H9 (cell line): Measurements from ENCODE around the gene ABLIM3. TPM values are rescaled to one million over a fixed set of nuclear protein-coding genes. Genes with fewer than 3 reads are reported as not detected.

Experiments
- DNase-seq: peaks from one replicate; pipeline ENCODE4 v3.0.0-alpha.2; 2017
- H2AFZ ChIP-seq: one replicate; pipeline ENCODE4 v1.6.1; 2013; ENCODE audit warnings: mild to moderate bottlenecking, low read length, control low read depth, moderate library complexity
- H2AK5ac ChIP-seq: 2 replicates; pipeline ENCODE4 v1.6.1; 2013; ENCODE audit warnings: low read length, control low read depth, mixed read lengths; ENCODE audit not compliant: insufficient read length
- H2BK120ac ChIP-seq: one replicate; pipeline ENCODE4 v1.6.1; 2013; ENCODE audit warnings: low read depth, mild to moderate bottlenecking, low read length, control low read depth, inconsistent platforms; ENCODE audit not compliant: poor library complexity, severe bottlenecking
- H2BK12ac ChIP-seq: 2 replicates; pipeline ENCODE4 v1.6.1; 2013; ENCODE audit warnings: low read length, control low read depth, mixed read lengths, low read depth; ENCODE audit not compliant: insufficient read length
- H2BK15ac ChIP-seq: 2 replicates; pipeline ENCODE4 v1.6.1; 2013; ENCODE audit warnings: low read depth, low read length, control low read depth
- H2BK20ac ChIP-seq: one replicate; pipeline ENCODE4 v1.6.1; 2013; ENCODE audit warnings: low read depth, mild to moderate bottlenecking, low read length, control low read depth, inconsistent platforms; ENCODE audit not compliant: poor library complexity, severe bottlenecking
- H2BK5ac ChIP-seq: 2 replicates; pipeline ENCODE4 v1.6.1; 2013; ENCODE audit warnings: low read length, control low read depth, mixed read lengths; ENCODE audit not compliant: insufficient read length
- H3K14ac ChIP-seq: 2 replicates; pipeline ENCODE4 v1.6.1; 2013; ENCODE audit warnings: low read length, control low read depth; ENCODE audit not compliant: insufficient read depth
- H3K18ac ChIP-seq: 2 replicates; pipeline ENCODE4 v1.6.1; 2013; ENCODE audit warnings: low read depth, mild to moderate bottlenecking, mixed read lengths, low read length, control low read depth; ENCODE audit not compliant: insufficient read length
- H3K23ac ChIP-seq: 2 replicates; pipeline ENCODE4 v1.6.1; 2013; ENCODE audit warnings: low read length, control low read depth, mixed read lengths, low read depth; ENCODE audit not compliant: insufficient read length
- H3K23me2 ChIP-seq: 2 replicates; pipeline ENCODE4 v1.6.1; 2013; ENCODE audit warnings: low read depth, mild to moderate bottlenecking, mixed read lengths, low read length, control low read depth; ENCODE audit not compliant: insufficient read length, poor library complexity, severe bottlenecking
- H3K27ac ChIP-seq: 2 replicates; pipeline ENCODE4 v1.5.1; 2013; ENCODE audit warnings: low read length, control low read depth, mixed read lengths, low read depth; ENCODE audit not compliant: insufficient read length
- H3K27me3 ChIP-seq: 2 replicates; pipeline ENCODE4 v1.6.1; 2013; ENCODE audit warnings: low read length, control low read depth, inconsistent platforms; ENCODE audit not compliant: insufficient read depth
- H3K4ac ChIP-seq: 2 replicates; pipeline ENCODE4 v1.6.1; 2013; ENCODE audit warnings: low read depth, mild to moderate bottlenecking, control low read depth, inconsistent platforms, low read length, moderate library complexity
- H3K4me1 ChIP-seq: 2 replicates; pipeline ENCODE4 v1.6.1; 2013; ENCODE audit warnings: low read length, control low read depth, inconsistent platforms; ENCODE audit not compliant: insufficient read depth
- H3K4me2 ChIP-seq: 2 replicates; pipeline ENCODE4 v1.6.1; 2013; ENCODE audit warnings: low read length, control low read depth, mixed read lengths; ENCODE audit not compliant: insufficient read length, insufficient read depth
- H3K56ac ChIP-seq: 2 replicates; pipeline ENCODE4 v1.6.1; 2013; ENCODE audit warnings: low read depth, mild to moderate bottlenecking, mixed read lengths, low read length, control low read depth; ENCODE audit not compliant: insufficient read length
- H3K79me1 ChIP-seq: 2 replicates; pipeline ENCODE4 v1.6.1; 2013; ENCODE audit warnings: low read depth, mild to moderate bottlenecking, moderate library complexity, low read length, control low read depth, inconsistent platforms; ENCODE audit not compliant: insufficient read depth, poor library complexity, severe bottlenecking
- H3K79me2 ChIP-seq: 2 replicates; pipeline ENCODE4 v1.6.1; 2013; ENCODE audit warnings: low read length, control low read depth, inconsistent platforms; ENCODE audit not compliant: insufficient read depth
- H3K9ac ChIP-seq: 2 replicates; pipeline ENCODE4 v1.6.1; 2013; ENCODE audit warnings: low read length, control low read depth, mixed read lengths; ENCODE audit not compliant: insufficient read length; ENCODE audit errors: extremely low read depth
- H3K9me3 ChIP-seq: one replicate; pipeline ENCODE4 v1.6.1; 2013; ENCODE audit warnings: low read depth, low read length, inconsistent platforms; ENCODE audit not compliant: control insufficient read depth
- H3T11ph ChIP-seq: one replicate; pipeline ENCODE4 v1.6.1; 2013; ENCODE audit warnings: mild to moderate bottlenecking, low read length, control low read depth, inconsistent platforms
- H4K20me1 ChIP-seq: one replicate; pipeline ENCODE4 v1.6.1; 2013; ENCODE audit not compliant: control insufficient read depth, insufficient read length, insufficient read depth
- H4K5ac ChIP-seq: 2 replicates; pipeline ENCODE4 v1.6.1; 2013; ENCODE audit warnings: low read depth, mild to moderate bottlenecking, mixed read lengths, low read length, control low read depth; ENCODE audit not compliant: insufficient read length
- H4K8ac ChIP-seq: replicated peaks from 2 replicates; pipeline ENCODE4 v1.6.1; 2013; ENCODE audit warnings: low read length, control low read depth, mixed read lengths, low read depth; ENCODE audit not compliant: insufficient read length
- H4K91ac ChIP-seq: 2 replicates; pipeline ENCODE4 v1.6.1; 2013; ENCODE audit warnings: low read depth, mild to moderate bottlenecking, moderate library complexity, mixed read lengths, low read length, control low read depth; ENCODE audit not compliant: insufficient read length
- H3K27ac Mint-ChIP-seq, 3 experiments: 2 replicates in 2 of 3; 3 replicates in 1 of 3; pipeline ENCODE4 v1.8.0; 2020 to 2021; ENCODE audit warnings: mixed read lengths in 3 of 3, mild to moderate bottlenecking in 1 of 3, moderate library complexity in 1 of 3
- H3K27me3 Mint-ChIP-seq: 2 replicates; pipeline ENCODE4 v1.8.0; 2021; ENCODE audit warnings: low read depth, mild to moderate bottlenecking, moderate library complexity, mixed read lengths
- H3K36me3 Mint-ChIP-seq, 3 experiments: 2 replicates in 2 of 3; 3 replicates in 1 of 3; pipeline ENCODE4 v1.8.0; 2020 to 2021; ENCODE audit warnings: low read depth in 3 of 3, mixed read lengths in 3 of 3; ENCODE audit not compliant: insufficient read depth in 1 of 3
- H3K4me1 Mint-ChIP-seq, 2 experiments: 2 replicates each; pipeline ENCODE4 v1.8.0; 2020; ENCODE audit warnings: mixed read lengths in 2 of 2
- H3K4me3 Mint-ChIP-seq, 2 experiments: 2 replicates in 1 of 2; 3 replicates in 1 of 2; pipeline ENCODE4 v1.8.0; 2020 to 2021; ENCODE audit warnings: mild to moderate bottlenecking in 2 of 2, mixed read lengths in 2 of 2, moderate library complexity in 1 of 2
- H3K9me3 Mint-ChIP-seq, 2 experiments: 2 replicates in 1 of 2; 3 replicates in 1 of 2; pipeline ENCODE4 v1.8.0; 2020; ENCODE audit warnings: mild to moderate bottlenecking in 2 of 2, mixed read lengths in 2 of 2, moderate library complexity in 1 of 2
- CTCF ChIP-seq: fragments of 200-600 bp; sonication (generic); conservative IDR thresholded peaks from 3 replicates; pipeline ENCODE4 v1.8.0; 2021; ENCODE audit warnings: antibody characterized with exemption, mild to moderate bottlenecking
- WGBS: extraction: QIAGEN DNeasy Blood & Tissue Kit; methylation state at CpG from one replicate; pipeline ENCODE4 v1.1.7; 2013; ENCODE audit warnings: missing lambda C conversion rate, low lambda C conversion rate, mixed read lengths; ENCODE audit not compliant: insufficient read length; ENCODE audit errors: extremely low coverage; 5-methylcytosine and 5-hydroxymethylcytosine counted together
- total RNA-seq: library from RNA; stranded (reverse); gene quantifications from 2 replicates; pipeline ENCODE4 v1.2.1, GENCODE V29; 2021

ABLIM3 gene
- total RNA-seq, 1 experiment from 2014 or later: 0.20 TPM

GRCh38 chr5:149229298-149229937 is 88.1 kb downstream of the ABLIM3 start:
- no peaks in the 10 kb centered on the region for H3K9me3 ChIP-seq
- H2BK120ac ChIP-seq: no peak overlapping the region
- Mint-ChIP-seq H3K4me1 (peaks cover 4 to 6% of the 10 kb centered on the region in 2 experiments), H3K27ac (no peak overlapping the region), H3K36me3 (no peaks in the 10 kb centered on the region), H3K4me3 (no peak overlapping the region), H3K27me3 (peaks cover 3% of the 10 kb centered on the region), H3K9me3 (no peaks in the 10 kb centered on the region)
- no peaks in the 10 kb centered on the region for H3K79me2 ChIP-seq
- no peak overlapping the region for H2BK5ac ChIP-seq
- H3K27me3 ChIP-seq: no peaks in the 10 kb centered on the region
- H3T11ph ChIP-seq: no peak overlapping the region
- H2BK15ac ChIP-seq: no peak overlapping the region
- no CpG with 5 or more reads among the region's 6 CpGs for WGBS
- no peak overlapping the region for H4K5ac ChIP-seq
- H3K56ac ChIP-seq: no peak overlapping the region
- no peak overlapping the region for H2BK20ac ChIP-seq
- H3K23me2 ChIP-seq: no peaks in the 10 kb centered on the region
- no peak overlapping the region for H3K23ac ChIP-seq
- H3K18ac ChIP-seq: no peak overlapping the region
- no peak overlapping the region for H2BK12ac ChIP-seq
- H3K27ac ChIP-seq: no peak overlapping the region
- H3K4ac ChIP-seq: no peak overlapping the region
- H4K8ac ChIP-seq: no peak overlapping the region
- no peak overlapping the region for H4K91ac ChIP-seq
- no peak overlapping the region for H3K9ac ChIP-seq
- no peak overlapping the region for H2AFZ ChIP-seq
- TF ChIP-seq CTCF: no peak; the same call in 2 of the 3 replicates
- no peaks in the 10 kb centered on the region for H4K20me1 ChIP-seq
- no peak overlapping the region for H3K14ac ChIP-seq
- H2AK5ac ChIP-seq: no peak overlapping the region
- no peak for DNase-seq
- no peak overlapping the region for H3K4me2 ChIP-seq
- peaks cover 3% of the 10 kb centered on the region for H3K4me1 ChIP-seq
- no peaks in the 10 kb centered on the region for H3K79me1 ChIP-seq
